Psoas muscle (tissue), 8 donors: ENCODE measurements around the gene EXOC3. TPM values are rescaled to one million over a fixed set of nuclear protein-coding genes. Genes with fewer than 3 reads are reported as not detected.

Experiments
- ATAC-seq, 4 donors: fragments of 200-7000 bp; cut with Tn5 transposase; one replicate each; pipeline ENCODE4 v1.9.1; 2020; ENCODE audit warnings: moderate library complexity in 3 of 4, mild to moderate bottlenecking in 2 of 4
- DNase-seq, 2 donors: peaks; one replicate each; pipeline ENCODE4 v3.0.0-alpha.2; 2020
- H3K27ac ChIP-seq: fragments of 200-600 bp; one replicate; pipeline ENCODE4 v1.8.0; 2022
- H3K27me3 ChIP-seq, 3 donors: fragments of 200-600 bp in 1 of 3; one replicate each; pipeline versions ENCODE4 v1.6.1 to v1.8.0; 2013 to 2022; ENCODE audit warnings: low read length in 2 of 3, mild to moderate bottlenecking in 2 of 3, moderate library complexity in 1 of 3; ENCODE audit not compliant: insufficient read depth in 3 of 3
- H3K36me3 ChIP-seq, 2 donors: fragments of 200-600 bp in 1 of 2; one replicate each; pipeline versions ENCODE4 v1.6.1 to v1.8.0; 2013 to 2022; ENCODE audit warnings: low read depth in 1 of 2, mild to moderate bottlenecking in 1 of 2, moderate library complexity in 1 of 2; ENCODE audit not compliant: insufficient read depth in 1 of 2
- H3K4me1 ChIP-seq: fragments of 200-600 bp; one replicate; pipeline ENCODE4 v1.8.0; 2022
- H3K4me3 ChIP-seq: fragments of 200-600 bp; one replicate; pipeline ENCODE4 v1.8.0; 2022; ENCODE audit warnings: mild to moderate bottlenecking
- H3K9me3 ChIP-seq: fragments of 200-600 bp; one replicate; pipeline ENCODE4 v1.8.0; 2022
- WGBS, 3 donors: extraction: QIAGEN DNeasy Blood & Tissue Kit; methylation state at CpG; one replicate each; pipeline versions ENCODE4 v1.1.6 to v1.1.7; 2013; 5-methylcytosine and 5-hydroxymethylcytosine counted together
- intact Hi-C, 2 donors: fragments of 100-400 bp; cut with DNase I; formaldehyde crosslinking; loops; one replicate each; pipeline versions ENCODE4 v1.11.0 to v1.14.2; 2022
- polyA plus RNA-seq, 3 donors: library from polyadenylated mRNA; stranded (reverse); fragments of 200-250 nt; gene quantifications; one replicate each; pipeline ENCODE4 v1.2.3, GENCODE V29; 2013
- total RNA-seq, 4 donors: library from RNA; stranded (reverse); fragmentation: NEBNext Ultra II Directional in 2 of 4; extraction: Animal tissue kit (Norgen Biotek cat#: 25700) in 2 of 4; gene quantifications; one replicate each; pipeline versions ENCODE4 v1.2.1 to v1.2.4, GENCODE V29; 2021 to 2023
- TF ChIP-seq, protein P1 (sequence below): fragments of 200-600 bp; IDR thresholded peaks from one replicate; pipeline ENCODE4 v1.8.0; 2022; ENCODE audit warnings: antibody characterized with exemption
- donor health status: healthy with polysubstance abuse.
- donor health status: DM: no; HTN: no; CAD: no; lungs with moderate emphysema.
- donor health status: Bipolar disorder and iron deficiency.
- donor health status: healthy.
- donor health status: DM: yes; HTN: yes; CAD: no.
- donor health status: DM: no; HTN: no; CAD: no.
- donor health status: DM: no; HTN: no; CAD: no.
- donor health status: DM: yes; HTN: yes; CAD: no.

The EXOC3 gene
- total and polyA plus RNA-seq, 7 donors = 38.2 to 63.4 (median 56.5) TPM

DNA sequence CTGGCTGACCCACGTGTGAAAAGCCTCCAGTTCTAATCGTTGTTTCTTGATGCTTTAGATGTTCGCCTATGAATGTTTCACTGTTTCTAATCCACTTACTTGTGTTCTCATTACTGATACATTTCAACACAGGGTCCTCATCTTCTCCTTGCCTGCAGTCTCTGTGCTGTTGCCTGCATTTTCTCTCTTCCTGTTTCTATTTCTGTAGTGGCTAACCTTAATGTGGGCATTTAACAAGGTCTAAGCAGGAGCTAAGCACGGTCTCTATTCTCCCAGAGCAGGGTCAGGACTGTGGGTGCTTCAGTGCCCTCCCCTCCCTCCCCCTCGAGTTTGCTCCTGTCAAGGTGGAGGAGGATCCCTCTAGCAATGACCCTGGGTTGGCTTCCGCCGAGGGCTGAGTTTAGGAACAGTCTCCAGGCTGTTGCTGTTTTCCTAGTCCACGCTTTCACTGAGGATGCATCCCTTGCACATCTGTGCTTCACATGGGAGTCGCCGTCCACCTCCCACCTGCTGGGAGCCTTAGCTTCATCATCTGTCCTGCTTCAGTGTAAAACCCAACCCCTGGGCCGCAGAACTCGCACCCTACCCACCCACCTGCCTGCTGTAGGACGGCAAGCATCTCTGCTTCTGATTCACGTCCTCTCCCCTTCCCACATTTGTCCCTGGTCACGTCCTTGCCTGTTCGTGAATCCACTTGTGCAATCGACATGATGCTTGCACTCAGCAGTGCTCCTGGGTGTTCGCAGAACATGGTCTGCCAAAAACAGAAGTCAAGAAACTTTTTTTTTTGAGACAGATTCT, 2.4 kb upstream of the EXOC3 start:
- Histone ChIP-seq H3K4me1 (peaks cover 17% of the 10 kb centered on the region), H3K27me3 (peaks cover 0 to 5% (median 0%) of the 10 kb centered on the region in 3 donors), H3K36me3 (no peaks in the 10 kb centered on the region), H3K9me3 (no peaks in the 10 kb centered on the region), H3K27ac (no peak overlapping the region), H3K4me3 (no peak overlapping the region)
- ATAC-seq (no peak), DNase-seq (peak in 1 of 2 donors; percentile 25)
- TF ChIP-seq, protein P1, sequence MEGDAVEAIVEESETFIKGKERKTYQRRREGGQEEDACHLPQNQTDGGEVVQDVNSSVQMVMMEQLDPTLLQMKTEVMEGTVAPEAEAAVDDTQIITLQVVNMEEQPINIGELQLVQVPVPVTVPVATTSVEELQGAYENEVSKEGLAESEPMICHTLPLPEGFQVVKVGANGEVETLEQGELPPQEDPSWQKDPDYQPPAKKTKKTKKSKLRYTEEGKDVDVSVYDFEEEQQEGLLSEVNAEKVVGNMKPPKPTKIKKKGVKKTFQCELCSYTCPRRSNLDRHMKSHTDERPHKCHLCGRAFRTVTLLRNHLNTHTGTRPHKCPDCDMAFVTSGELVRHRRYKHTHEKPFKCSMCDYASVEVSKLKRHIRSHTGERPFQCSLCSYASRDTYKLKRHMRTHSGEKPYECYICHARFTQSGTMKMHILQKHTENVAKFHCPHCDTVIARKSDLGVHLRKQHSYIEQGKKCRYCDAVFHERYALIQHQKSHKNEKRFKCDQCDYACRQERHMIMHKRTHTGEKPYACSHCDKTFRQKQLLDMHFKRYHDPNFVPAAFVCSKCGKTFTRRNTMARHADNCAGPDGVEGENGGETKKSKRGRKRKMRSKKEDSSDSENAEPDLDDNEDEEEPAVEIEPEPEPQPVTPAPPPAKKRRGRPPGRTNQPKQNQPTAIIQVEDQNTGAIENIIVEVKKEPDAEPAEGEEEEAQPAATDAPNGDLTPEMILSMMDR = no peak
- intact Hi-C loops = loop anchor here in 1 of 2 donors (10.0 kb wide), 1 partner anchor 464 kb away; no protein-coding TSS in a partner anchor
- 72 to 78% (median 77%) methylated on average over 18 of the region's 18 CpGs for WGBS, 3 donors

DNA sequence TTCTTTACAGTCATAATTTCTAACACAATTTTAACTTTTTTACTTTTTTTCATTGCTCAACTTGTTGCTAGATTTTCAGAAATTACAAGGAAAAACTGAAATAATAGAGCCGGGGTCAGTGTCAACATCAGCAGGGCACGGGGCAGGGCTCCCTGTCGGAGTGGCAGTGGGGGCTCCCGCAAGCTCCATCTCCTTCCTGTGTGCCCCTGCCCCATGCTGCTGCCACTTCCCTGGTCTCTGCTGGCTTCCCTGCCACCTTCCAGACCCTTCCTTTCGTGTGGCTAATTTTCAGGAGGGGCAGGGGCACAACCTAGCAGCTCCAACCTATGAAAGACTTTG, 1.0 kb upstream of the EXOC3 start:
- DNase-seq (peak in 1 of 2 donors; percentile 44), ATAC-seq (no peak)
- Histone ChIP-seq H3K4me3 (peak overlapping the region; percentile 88), H3K27me3 (peaks cover 0 to 5% (median 0%) of the 10 kb centered on the region in 3 donors), H3K4me1 (peaks cover 17% of the 10 kb centered on the region), H3K27ac (peak overlapping the region; percentile 87), H3K36me3 (peaks cover 0 to 9% of the 10 kb centered on the region in 2 donors), H3K9me3 (no peaks in the 10 kb centered on the region)
- intact Hi-C loops = loop anchor here in 1 of 2 donors (10.0 kb wide), 1 partner anchor 463 kb away; no protein-coding TSS in a partner anchor
- TF ChIP-seq, protein P1 = no peak
- WGBS, 3 donors = 86 to 89% (median 87%) methylated on average over 5 of the region's 5 CpGs

DNA sequence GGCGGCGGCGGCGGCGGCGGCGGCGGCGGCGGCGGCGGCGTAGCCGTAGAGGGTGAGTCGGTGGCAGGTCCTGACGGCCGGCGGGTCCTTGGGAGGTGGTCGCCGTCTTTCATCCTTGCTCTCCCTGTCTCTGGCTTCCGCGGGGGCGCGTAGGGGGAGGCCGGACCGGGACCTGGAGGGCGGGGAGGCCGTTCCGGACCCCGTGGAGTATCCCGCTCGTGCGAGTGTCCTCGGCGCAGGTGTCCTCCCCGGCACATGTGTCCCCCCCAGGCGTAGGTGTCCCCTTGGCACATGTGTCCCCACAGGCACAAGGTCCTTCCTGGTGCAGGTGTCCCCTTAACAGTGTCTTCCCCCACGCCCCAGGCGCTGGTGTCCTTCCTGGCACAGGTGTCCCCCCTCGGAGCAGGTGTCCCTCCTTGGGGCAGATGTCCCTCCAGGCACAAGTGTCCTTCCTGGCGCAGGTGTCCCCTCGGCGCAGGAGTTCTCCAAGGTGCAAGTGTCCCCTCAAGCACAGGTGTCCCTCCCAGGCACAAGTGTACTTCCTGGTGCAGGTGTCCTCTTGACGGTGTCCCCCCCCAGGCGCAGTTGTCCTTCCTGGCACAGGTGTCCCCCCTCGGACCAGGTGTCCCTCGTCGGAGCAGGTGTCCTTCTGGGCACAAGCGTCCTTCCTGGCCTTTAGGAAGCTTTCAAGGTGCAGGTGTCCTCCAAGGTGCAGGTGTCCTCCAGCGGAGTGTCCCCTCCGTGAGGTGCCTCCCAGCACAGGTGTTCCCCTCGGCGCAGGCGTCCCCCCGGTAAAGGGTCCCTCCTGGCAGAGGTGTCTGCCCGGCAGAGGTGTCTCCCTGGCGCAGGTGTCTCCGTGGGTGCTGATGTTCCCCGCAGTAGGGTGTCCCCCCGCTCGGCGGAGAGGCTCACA, 519 bp downstream of the EXOC3 start:
- Histone ChIP-seq H3K36me3 (peaks cover 4 to 24% of the 10 kb centered on the region in 2 donors), H3K9me3 (no peaks in the 10 kb centered on the region), H3K4me3 (peak overlapping the region; percentile 88), H3K4me1 (peaks cover 17% of the 10 kb centered on the region), H3K27ac (peak overlapping the region; percentile 87), H3K27me3 (no peaks in the 10 kb centered on the region)
- ATAC-seq (peak; percentile 28 to 58 (median 42)), DNase-seq (peak in 1 of 2 donors; percentile 52)
- TF ChIP-seq, protein P1 = no peak
- WGBS, 3 donors = 14 to 22% (median 20%) methylated on average over 40 to 62 of the region's 62 CpGs
- intact Hi-C loops = loop anchor here in 1 of 2 donors (10.0 kb wide), 1 partner anchor 461 kb away; no protein-coding TSS in a partner anchor

DNA sequence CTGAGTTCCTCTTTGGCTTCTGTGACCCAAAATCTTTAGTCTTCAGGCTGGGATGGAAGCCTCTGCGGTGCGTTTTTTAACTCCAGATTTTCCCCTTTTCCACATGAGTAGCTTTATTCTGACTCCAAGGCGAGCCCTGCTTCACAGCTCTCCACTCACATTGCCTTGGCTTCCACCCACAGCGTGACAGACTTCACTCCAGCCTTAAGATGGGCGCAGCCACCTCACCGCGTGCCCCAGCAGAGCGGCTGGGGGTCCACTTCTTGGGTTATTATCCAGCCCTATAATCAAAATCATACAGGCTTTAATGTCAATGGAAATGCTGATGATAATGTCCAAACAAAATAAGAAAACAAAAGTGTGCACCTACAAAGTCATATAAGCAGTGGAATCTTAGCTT, 1.2 kb downstream of the EXOC3 start:
- peaks cover 17% of the 10 kb centered on the region for H3K4me1 ChIP-seq
- H3K9me3 ChIP-seq = no peaks in the 10 kb centered on the region
- DNase-seq (peak in 1 of 2 donors; percentile 35), ATAC-seq (no peak)
- peaks cover 4 to 32% of the 10 kb centered on the region in 2 donors for H3K36me3 ChIP-seq
- TF ChIP-seq, protein P1 = no peak
- H3K27ac ChIP-seq = peak overlapping the region; percentile 87
- H3K27me3 ChIP-seq = no peaks in the 10 kb centered on the region
- H3K4me3 ChIP-seq = peak overlapping the region; percentile 88
- WGBS, 3 donors = 77 to 85% (median 79%) methylated on average over 8 of the region's 8 CpGs
- intact Hi-C loops = loop anchor here in 1 of 2 donors (10.0 kb wide), 1 partner anchor 461 kb away; no protein-coding TSS in a partner anchor
